ENCODE results near the gene ING3.
A peak's percentile ranks its signal among the peaks of the same experiment; 100 is the strongest.

The ING3 gene

DNA sequence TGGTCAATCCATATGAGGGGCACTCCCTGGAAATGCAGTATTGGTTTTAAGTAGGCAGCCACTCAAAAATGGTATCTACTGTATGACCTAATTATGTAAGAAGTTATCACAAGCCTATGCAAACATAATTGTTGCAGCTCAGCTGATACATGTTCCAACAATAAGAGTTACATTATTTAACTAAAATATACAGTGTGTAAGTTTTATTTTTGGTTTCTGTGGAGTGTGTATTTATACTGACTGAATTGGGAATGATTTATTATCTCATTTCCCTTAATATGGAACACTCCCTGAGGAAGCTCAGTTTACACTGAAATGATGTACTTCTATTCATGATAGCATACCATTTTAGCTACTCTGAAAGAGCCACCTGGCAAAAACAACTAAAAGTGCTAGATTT lies 2.6 kb upstream of the ING3 start:
- Histone ChIP-seq H3K9me3 (ENCODE audit: control insufficient read depth, insufficient read depth, low read depth, low read length) (no peaks in the 10 kb centered on the region), H3K36me3 (ENCODE audit: control insufficient read depth in 2 of 2, insufficient read depth in 1 of 2, low read length in 2 of 2) (peaks cover under 1 to 5% of the 10 kb centered on the region in 2 experiments; a peak in 2 of 3 replicates), H3K4me1 (ENCODE audit: control insufficient read depth, insufficient read depth, low read length) (peaks cover 12% of the 10 kb centered on the region; the same call in 1 of the 2 replicates), H3K27ac (ENCODE audit: extremely low read depth, low read depth, low read length) (no peak overlapping the region), H3K4me3 (ENCODE audit: low read depth, low read length) (no peak overlapping the region)
- ChIA-PET POLR2A (no interaction called here), CTCF (interaction anchor here (0.6 to 1.1 kb wide), 4 partner anchors 40 to 292 kb away, joined by 3 to 5 read pairs (median 4); no protein-coding TSS in a partner anchor)
- TF ChIP-seq SALL2 (tag by site-specific recombination; IDR thresholded peaks at IDR 0.05; ENCODE audit: borderline replicate concordance) (no peak), ZXDB (tag by site-specific recombination; IDR thresholded peaks at IDR 0.05) (no peak), ZNF747 (tag by site-specific recombination; IDR thresholded peaks at IDR 0.05) (no peak), ZNF121 (tag by site-specific recombination; IDR thresholded peaks at IDR 0.05) (no peak), ZNF354C (tag by site-specific recombination; IDR thresholded peaks at IDR 0.05; ENCODE audit: borderline replicate concordance, low read depth) (no peak), ZNF221 (tag by site-specific recombination; IDR thresholded peaks at IDR 0.05; ENCODE audit: borderline replicate concordance) (no peak), ZNF366 (tag by site-specific recombination; conservative IDR thresholded peaks at IDR 0.05) (no peak), ZNF223 (tag by site-specific recombination; IDR thresholded peaks at IDR 0.05) (no peak), ZNF184 (tag by site-specific recombination; IDR thresholded peaks at IDR 0.05) (no peak), ZNF169 (tag by site-specific recombination; IDR thresholded peaks at IDR 0.05) (no peak), ZNF48 (tag by site-specific recombination; IDR thresholded peaks at IDR 0.05) (no peak), OSR2 (tag by site-specific recombination; IDR thresholded peaks at IDR 0.05) (peak; percentile 49), ZNF561 (tag by site-specific recombination; IDR thresholded peaks at IDR 0.05; ENCODE audit: borderline replicate concordance) (no peak), ZNF670 (tag by site-specific recombination; IDR thresholded peaks at IDR 0.05; ENCODE audit: low read depth) (no peak), ZNF596 (tag by site-specific recombination; IDR thresholded peaks at IDR 0.05) (no peak), ZNF416 (tag by site-specific recombination; IDR thresholded peaks at IDR 0.05) (no peak), ZNF629 (tag by site-specific recombination; IDR thresholded peaks at IDR 0.05) (peak; percentile 57), ZNF404 (tag by site-specific recombination; IDR thresholded peaks at IDR 0.05) (no peak), ZNF133 (tag by site-specific recombination; IDR thresholded peaks at IDR 0.05) (no peak), ZNF548 (tag by site-specific recombination; IDR thresholded peaks at IDR 0.05) (no peak), GLI2 (tag by site-specific recombination; IDR thresholded peaks at IDR 0.05; ENCODE audit: borderline replicate concordance, low read depth) (no peak), RBAK (tag by site-specific recombination; IDR thresholded peaks at IDR 0.05) (no peak), ZNF274 (IDR thresholded peaks at IDR 0.05; ENCODE audit: low read length) (no peak), ZNF274 (tag by site-specific recombination; IDR thresholded peaks at IDR 0.05; ENCODE audit: borderline replicate concordance) (no peak), ZNF843 (tag by site-specific recombination; IDR thresholded peaks at IDR 0.05) (peak; percentile 55; the same call in 1 of the 2 replicates), ZNF626 (tag by site-specific recombination; IDR thresholded peaks at IDR 0.05) (no peak), ZNF311 (tag by site-specific recombination; IDR thresholded peaks at IDR 0.05; ENCODE audit: borderline replicate concordance) (no peak)
- TF ChIP-seq, protein P1, sequence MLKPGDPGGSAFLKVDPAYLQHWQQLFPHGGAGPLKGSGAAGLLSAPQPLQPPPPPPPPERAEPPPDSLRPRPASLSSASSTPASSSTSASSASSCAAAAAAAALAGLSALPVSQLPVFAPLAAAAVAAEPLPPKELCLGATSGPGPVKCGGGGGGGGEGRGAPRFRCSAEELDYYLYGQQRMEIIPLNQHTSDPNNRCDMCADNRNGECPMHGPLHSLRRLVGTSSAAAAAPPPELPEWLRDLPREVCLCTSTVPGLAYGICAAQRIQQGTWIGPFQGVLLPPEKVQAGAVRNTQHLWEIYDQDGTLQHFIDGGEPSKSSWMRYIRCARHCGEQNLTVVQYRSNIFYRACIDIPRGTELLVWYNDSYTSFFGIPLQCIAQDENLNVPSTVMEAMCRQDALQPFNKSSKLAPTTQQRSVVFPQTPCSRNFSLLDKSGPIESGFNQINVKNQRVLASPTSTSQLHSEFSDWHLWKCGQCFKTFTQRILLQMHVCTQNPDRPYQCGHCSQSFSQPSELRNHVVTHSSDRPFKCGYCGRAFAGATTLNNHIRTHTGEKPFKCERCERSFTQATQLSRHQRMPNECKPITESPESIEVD (tag by site-specific recombination; IDR thresholded peaks at IDR 0.05), result peak; percentile 73
- TF ChIP-seq, protein P2, sequence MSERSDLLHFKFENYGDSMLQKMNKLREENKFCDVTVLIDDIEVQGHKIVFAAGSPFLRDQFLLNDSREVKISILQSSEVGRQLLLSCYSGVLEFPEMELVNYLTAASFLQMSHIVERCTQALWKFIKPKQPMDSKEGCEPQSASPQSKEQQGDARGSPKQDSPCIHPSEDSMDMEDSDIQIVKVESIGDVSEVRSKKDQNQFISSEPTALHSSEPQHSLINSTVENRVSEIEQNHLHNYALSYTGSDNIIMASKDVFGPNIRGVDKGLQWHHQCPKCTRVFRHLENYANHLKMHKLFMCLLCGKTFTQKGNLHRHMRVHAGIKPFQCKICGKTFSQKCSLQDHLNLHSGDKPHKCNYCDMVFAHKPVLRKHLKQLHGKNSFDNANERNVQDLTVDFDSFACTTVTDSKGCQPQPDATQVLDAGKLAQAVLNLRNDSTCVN (tag by site-specific recombination; optimal IDR thresholded peaks at IDR 0.05), result no peak
- TF ChIP-seq, protein P3, sequence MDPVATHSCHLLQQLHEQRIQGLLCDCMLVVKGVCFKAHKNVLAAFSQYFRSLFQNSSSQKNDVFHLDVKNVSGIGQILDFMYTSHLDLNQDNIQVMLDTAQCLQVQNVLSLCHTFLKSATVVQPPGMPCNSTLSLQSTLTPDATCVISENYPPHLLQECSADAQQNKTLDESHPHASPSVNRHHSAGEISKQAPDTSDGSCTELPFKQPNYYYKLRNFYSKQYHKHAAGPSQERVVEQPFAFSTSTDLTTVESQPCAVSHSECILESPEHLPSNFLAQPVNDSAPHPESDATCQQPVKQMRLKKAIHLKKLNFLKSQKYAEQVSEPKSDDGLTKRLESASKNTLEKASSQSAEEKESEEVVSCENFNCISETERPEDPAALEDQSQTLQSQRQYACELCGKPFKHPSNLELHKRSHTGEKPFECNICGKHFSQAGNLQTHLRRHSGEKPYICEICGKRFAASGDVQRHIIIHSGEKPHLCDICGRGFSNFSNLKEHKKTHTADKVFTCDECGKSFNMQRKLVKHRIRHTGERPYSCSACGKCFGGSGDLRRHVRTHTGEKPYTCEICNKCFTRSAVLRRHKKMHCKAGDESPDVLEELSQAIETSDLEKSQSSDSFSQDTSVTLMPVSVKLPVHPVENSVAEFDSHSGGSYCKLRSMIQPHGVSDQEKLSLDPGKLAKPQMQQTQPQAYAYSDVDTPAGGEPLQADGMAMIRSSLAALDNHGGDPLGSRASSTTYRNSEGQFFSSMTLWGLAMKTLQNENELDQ (tag by site-specific recombination; IDR thresholded peaks at IDR 0.05; ENCODE audit: low read depth), result no peak
- TF ChIP-seq, protein P4, sequence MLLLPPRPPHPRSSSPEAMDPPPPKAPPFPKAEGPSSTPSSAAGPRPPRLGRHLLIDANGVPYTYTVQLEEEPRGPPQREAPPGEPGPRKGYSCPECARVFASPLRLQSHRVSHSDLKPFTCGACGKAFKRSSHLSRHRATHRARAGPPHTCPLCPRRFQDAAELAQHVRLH (tag by site-specific recombination; IDR thresholded peaks at IDR 0.05), result no peak
- TF ChIP-seq, protein P5, sequence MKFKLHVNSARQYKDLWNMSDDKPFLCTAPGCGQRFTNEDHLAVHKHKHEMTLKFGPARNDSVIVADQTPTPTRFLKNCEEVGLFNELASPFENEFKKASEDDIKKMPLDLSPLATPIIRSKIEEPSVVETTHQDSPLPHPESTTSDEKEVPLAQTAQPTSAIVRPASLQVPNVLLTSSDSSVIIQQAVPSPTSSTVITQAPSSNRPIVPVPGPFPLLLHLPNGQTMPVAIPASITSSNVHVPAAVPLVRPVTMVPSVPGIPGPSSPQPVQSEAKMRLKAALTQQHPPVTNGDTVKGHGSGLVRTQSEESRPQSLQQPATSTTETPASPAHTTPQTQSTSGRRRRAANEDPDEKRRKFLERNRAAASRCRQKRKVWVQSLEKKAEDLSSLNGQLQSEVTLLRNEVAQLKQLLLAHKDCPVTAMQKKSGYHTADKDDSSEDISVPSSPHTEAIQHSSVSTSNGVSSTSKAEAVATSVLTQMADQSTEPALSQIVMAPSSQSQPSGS (tag by site-specific recombination; IDR thresholded peaks at IDR 0.05; ENCODE audit: low read depth), result 0 out of 2 replicates have a peak, but pooled peaks have one; percentile 16
